CD8-positive, alpha-beta memory T cell (primary cell): Measurements from ENCODE around the gene MEI1. TPM values are rescaled to one million over a fixed set of nuclear protein-coding genes. Genes with fewer than 3 reads are reported as not detected.

Experiments
- CTCF ChIA-PET: fragments of 350-600 bp; sonication (Branson Sonifier 250); formaldehyde crosslinking; loops from one replicate; lab custom pipeline; 2021; ENCODE audit warnings: antibody characterized with exemption; lab: Charles Lee
- POLR2A ChIA-PET: fragments of 350-600 bp; sonication (Branson Sonifier 250); formaldehyde crosslinking; loops from one replicate; lab custom pipeline; 2021; ENCODE audit warnings: antibody characterized with exemption; lab: Charles Lee
- DNase-seq, 5 donors: peaks; one replicate each; pipeline versions ENCODE4 v3.0.0 to v3.0.0-alpha.2; 2020 to 2022; ENCODE audit warnings: mixed read lengths in 1 of 5
- H3K27ac ChIP-seq: one replicate; pipeline ENCODE4 v1.7.0; 2013; ENCODE audit warnings: low read depth, mild to moderate bottlenecking, low read length, moderate library complexity
- H3K27me3 ChIP-seq: 2 replicates; pipeline ENCODE4 v1.7.0; 2013; ENCODE audit warnings: low read length, mild to moderate bottlenecking; ENCODE audit not compliant: insufficient read depth, poor library complexity, severe bottlenecking
- H3K36me3 ChIP-seq: 2 replicates; pipeline ENCODE4 v1.7.0; 2013; ENCODE audit warnings: mild to moderate bottlenecking, low read length, moderate library complexity; ENCODE audit not compliant: insufficient read depth
- H3K4me1 ChIP-seq: 2 replicates; pipeline ENCODE4 v1.7.0; 2013; ENCODE audit warnings: mild to moderate bottlenecking, low read length, moderate library complexity; ENCODE audit not compliant: insufficient read depth
- H3K4me3 ChIP-seq: 2 replicates; pipeline ENCODE4 v1.7.0; 2013; ENCODE audit warnings: mild to moderate bottlenecking, low read length
- H3K9me3 ChIP-seq: 2 replicates; pipeline ENCODE4 v1.7.0; 2013; ENCODE audit warnings: mild to moderate bottlenecking, low read length
- H3K27ac Mint-ChIP-seq, 8 donors: one replicate each; pipeline ENCODE4 v1.8.0; 2020 to 2021; ENCODE audit warnings: mixed read lengths in 8 of 8, mild to moderate bottlenecking in 6 of 8, inconsistent platforms in 3 of 8, moderate library complexity in 3 of 8
- H3K27me3 Mint-ChIP-seq, 2 donors: one replicate each; pipeline ENCODE4 v1.8.0; 2020 to 2021; ENCODE audit warnings: mixed read lengths in 2 of 2, mild to moderate bottlenecking in 1 of 2, moderate library complexity in 1 of 2
- H3K36me3 Mint-ChIP-seq, 3 donors: one replicate each; pipeline ENCODE4 v1.8.0; 2020 to 2021; ENCODE audit warnings: mixed read lengths in 3 of 3, inconsistent platforms in 1 of 3, mild to moderate bottlenecking in 1 of 3
- H3K4me1 Mint-ChIP-seq, 3 donors: one replicate each; pipeline ENCODE4 v1.8.0; 2020 to 2021; ENCODE audit warnings: mixed read lengths in 3 of 3, inconsistent platforms in 1 of 3, mild to moderate bottlenecking in 1 of 3
- H3K4me3 Mint-ChIP-seq, 7 donors: one replicate each; pipeline ENCODE4 v1.8.0; 2020 to 2021; ENCODE audit warnings: mixed read lengths in 7 of 7, mild to moderate bottlenecking in 6 of 7, moderate library complexity in 4 of 7, inconsistent platforms in 2 of 7
- H3K9me3 Mint-ChIP-seq, 5 donors: one replicate each; pipeline ENCODE4 v1.8.0; 2020 to 2022; ENCODE audit warnings: mixed read lengths in 5 of 5, mild to moderate bottlenecking in 3 of 5, moderate library complexity in 2 of 5, inconsistent platforms in 1 of 5
- polyA plus RNA-seq: library from polyadenylated mRNA; unstranded; fragments of 300-500 nt; fragmentation: Illumina TruSeq; gene quantifications from one replicate; pipeline ENCODE4 v1.2.3, GENCODE V29; 2021
- total RNA-seq, 2 experiments: library from RNA; stranded (reverse); gene quantifications; one replicate each; pipeline ENCODE4 v1.2.3, GENCODE V29; 2021

Gene MEI1
- total and polyA plus RNA-seq, 3 experiments from 2014 or later, result 33.9 to 150 (median 36.3) TPM

DNA sequence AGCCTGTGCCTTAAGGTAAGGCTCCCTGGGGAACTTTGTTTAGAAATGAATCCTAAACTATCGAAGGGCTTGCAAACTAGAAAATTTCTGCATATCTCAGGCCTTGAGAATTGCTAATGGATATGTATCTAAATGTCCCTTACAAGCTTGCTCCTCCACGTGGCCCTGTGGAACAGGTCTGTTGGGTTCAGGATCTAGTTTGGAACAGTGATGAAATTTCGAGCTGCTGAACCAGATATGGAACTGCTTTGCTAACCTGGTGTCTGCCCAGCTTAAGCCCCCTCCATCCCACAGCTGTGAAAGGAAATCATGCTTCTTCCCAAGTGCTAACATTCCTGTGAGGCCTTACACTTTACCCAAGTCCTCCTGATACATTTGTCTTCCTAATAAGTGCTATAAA lies 145.2 kb downstream of the MEI1 start:
- Histone ChIP-seq H3K27me3 (no peaks in the 10 kb centered on the region), H3K4me3 (no peak overlapping the region), H3K36me3 (no peaks in the 10 kb centered on the region), H3K9me3 (no peaks in the 10 kb centered on the region), H3K27ac (no peak overlapping the region), H3K4me1 (peaks cover 16% of the 10 kb centered on the region)
- POLR2A ChIA-PET, result no interaction called here
- no peaks in the 10 kb centered on the region for H3K27me3 Mint-ChIP-seq
- H3K9me3 Mint-ChIP-seq, result no peaks in the 10 kb centered on the region
- CTCF ChIA-PET, result interaction anchor here (1.5 kb wide), 1 partner anchor 98 kb away, joined by 3 read pairs; no protein-coding TSS in a partner anchor
- peak overlapping the region in 1 of 8 donors; percentile 29 for H3K27ac Mint-ChIP-seq
- DNase-seq, result no peak
- no peak overlapping the region for H3K4me3 Mint-ChIP-seq
- H3K36me3 Mint-ChIP-seq, result peaks cover 0 to 18% (median 0%) of the 10 kb centered on the region in 3 donors
- peaks cover 49 to 80% (median 77%) of the 10 kb centered on the region in 3 donors for H3K4me1 Mint-ChIP-seq

DNA sequence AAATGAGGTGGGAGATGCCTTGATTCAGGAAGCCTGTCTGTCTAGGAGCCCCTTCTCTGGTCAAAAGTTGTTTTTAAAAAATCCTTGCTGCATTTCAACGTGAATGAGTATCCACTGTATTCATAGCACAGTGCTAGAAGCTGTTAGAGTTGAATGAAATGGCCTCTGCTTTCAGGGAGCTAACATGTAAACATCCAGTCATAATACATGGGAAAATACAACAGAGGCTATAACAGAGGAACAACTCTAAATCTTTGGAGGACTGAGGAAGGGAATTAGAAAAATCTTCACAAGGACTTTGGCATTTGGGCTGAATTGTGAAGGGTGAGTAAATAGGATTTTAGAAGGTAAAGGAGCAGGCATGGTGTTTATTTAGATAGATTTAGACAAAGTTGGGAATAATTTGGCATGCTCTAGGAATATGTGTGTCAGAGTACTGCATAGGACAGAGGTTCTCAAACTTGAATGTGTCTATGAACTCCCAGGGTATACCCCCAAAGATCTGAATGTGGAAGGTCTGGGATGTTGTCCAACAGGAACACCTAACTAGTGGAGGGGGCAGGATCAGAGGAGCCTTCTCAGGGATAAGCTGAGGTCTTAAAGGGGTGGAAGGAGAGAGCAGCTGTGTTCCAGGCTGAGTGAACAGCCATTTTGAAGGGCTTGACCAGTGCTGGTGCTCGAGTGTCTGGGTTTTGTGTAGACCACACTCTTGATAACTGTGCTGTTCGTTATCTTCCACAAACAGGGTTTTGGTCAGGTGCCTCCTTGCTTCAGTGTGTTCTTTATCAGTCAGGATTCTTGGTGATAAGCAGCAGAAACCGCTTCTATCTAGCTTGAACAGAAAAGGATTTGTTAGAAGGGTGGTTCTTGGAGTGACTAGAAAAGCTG lies 146.3 kb downstream of the MEI1 start:
- ChIA-PET CTCF (interaction anchor here (1.1 to 2.3 kb wide), 2 partner anchors 12 to 148 kb away, joined by 4 to 9 read pairs; no protein-coding TSS in a partner anchor), POLR2A (interaction anchor here (0.7 kb wide), 1 partner anchor 13 kb away, joined by 3 read pairs; the partner anchor contains the start of gene SREBF2)
- no peaks in the 10 kb centered on the region for H3K9me3 Mint-ChIP-seq
- peaks cover 44 to 75% (median 70%) of the 10 kb centered on the region in 3 donors for H3K4me1 Mint-ChIP-seq
- Histone ChIP-seq H3K36me3 (no peaks in the 10 kb centered on the region), H3K9me3 (no peaks in the 10 kb centered on the region), H3K27ac (no peak overlapping the region), H3K27me3 (no peaks in the 10 kb centered on the region), H3K4me1 (peaks cover 16% of the 10 kb centered on the region), H3K4me3 (no peak overlapping the region)
- H3K36me3 Mint-ChIP-seq, result peaks cover 0 to 13% (median 0%) of the 10 kb centered on the region in 3 donors
- peak overlapping the region in 5 of 8 donors; percentile 1 to 69 (median 42) for H3K27ac Mint-ChIP-seq
- no peaks in the 10 kb centered on the region for H3K27me3 Mint-ChIP-seq
- no peak overlapping the region for H3K4me3 Mint-ChIP-seq
- DNase-seq, result no peak

GRCh38 chr22:41846268-41846987 lies 147.1 kb downstream of the MEI1 start:
- Histone ChIP-seq H3K4me1 (peaks cover 16% of the 10 kb centered on the region), H3K9me3 (no peaks in the 10 kb centered on the region), H3K27me3 (no peaks in the 10 kb centered on the region), H3K27ac (no peak overlapping the region), H3K4me3 (no peak overlapping the region), H3K36me3 (no peaks in the 10 kb centered on the region)
- Mint-ChIP-seq H3K27ac (peak overlapping the region in 4 of 8 donors; percentile 15 to 69 (median 40)), H3K4me1 (peaks cover 38 to 67% (median 62%) of the 10 kb centered on the region in 3 donors), H3K36me3 (peaks cover 0 to 11% (median 0%) of the 10 kb centered on the region in 3 donors), H3K4me3 (peak overlapping the region in 1 of 7 donors; percentile 46), H3K9me3 (no peaks in the 10 kb centered on the region), H3K27me3 (no peaks in the 10 kb centered on the region)
- POLR2A ChIA-PET, result interaction anchor here (0.7 kb wide), 1 partner anchor 14 kb away, joined by 3 read pairs; the partner anchor contains the start of gene SREBF2
- no peak for DNase-seq
- CTCF ChIA-PET, result interaction anchor here (1.1 to 2.3 kb wide), 2 partner anchors 11 to 149 kb away, joined by 4 to 9 read pairs; no protein-coding TSS in a partner anchor

DNA sequence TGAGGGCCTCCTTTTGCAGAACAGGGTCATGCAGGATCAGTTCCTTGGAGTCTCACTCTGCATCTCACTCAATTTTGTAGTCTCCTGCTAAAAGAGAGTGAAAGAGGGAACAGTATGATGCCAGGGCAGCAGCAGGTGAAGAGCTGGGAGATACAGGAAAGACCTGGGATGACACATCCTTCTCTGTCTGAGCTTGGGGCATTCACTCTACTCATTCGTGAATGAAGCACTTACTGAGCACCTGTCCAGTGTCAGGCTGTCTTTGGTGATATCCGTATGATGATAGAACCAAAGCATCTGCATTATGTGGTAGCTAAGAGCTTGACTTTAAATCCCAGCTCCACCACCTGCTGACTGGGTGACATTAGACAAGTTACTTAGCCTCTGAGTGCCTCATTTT lies 148.0 kb downstream of the MEI1 start:
- no peak overlapping the region for H3K4me3 ChIP-seq
- no peaks in the 10 kb centered on the region for H3K27me3 ChIP-seq
- H3K9me3 ChIP-seq, result no peaks in the 10 kb centered on the region
- ChIA-PET CTCF (interaction anchor here (1.3 to 2.3 kb wide), 2 partner anchors 10 to 93 kb away, joined by 5 to 9 read pairs; no protein-coding TSS in a partner anchor), POLR2A (no interaction called here)
- no peaks in the 10 kb centered on the region for H3K36me3 ChIP-seq
- no peak overlapping the region for H3K27ac ChIP-seq
- Mint-ChIP-seq H3K9me3 (no peaks in the 10 kb centered on the region), H3K4me1 (peaks cover 37 to 61% (median 59%) of the 10 kb centered on the region in 3 donors), H3K36me3 (peaks cover 0 to 8% (median 0%) of the 10 kb centered on the region in 3 donors), H3K27ac (peak overlapping the region in 5 of 8 donors; percentile 15 to 93 (median 48)), H3K27me3 (no peaks in the 10 kb centered on the region), H3K4me3 (no peak overlapping the region)
- DNase-seq, result no peak
- peaks cover 16% of the 10 kb centered on the region for H3K4me1 ChIP-seq

DNA sequence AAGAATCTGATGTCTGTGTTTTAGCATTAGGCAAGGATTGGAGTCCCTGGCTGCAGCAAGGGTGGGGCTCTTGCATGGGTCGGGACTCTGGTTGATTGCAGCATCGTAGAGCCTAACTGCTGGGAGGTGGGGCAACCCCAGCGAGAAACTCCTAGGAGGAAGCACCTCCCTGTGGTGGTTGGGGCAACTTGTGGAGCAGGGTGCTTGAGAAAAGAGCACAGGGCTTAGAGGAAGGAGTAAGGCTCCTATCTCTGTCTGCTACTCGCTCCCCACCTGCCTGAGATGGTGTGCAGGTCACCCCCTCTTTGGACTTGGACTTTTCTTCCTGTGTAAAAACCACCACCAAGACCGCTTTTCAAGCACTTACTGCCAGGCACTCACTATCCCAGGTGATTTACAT lies 149.2 kb downstream of the MEI1 start:
- no peaks in the 10 kb centered on the region for H3K36me3 ChIP-seq
- ChIA-PET POLR2A (no interaction called here), CTCF (no interaction called here)
- H3K4me3 ChIP-seq, result no peak overlapping the region
- H3K27me3 Mint-ChIP-seq, result no peaks in the 10 kb centered on the region
- H3K27ac Mint-ChIP-seq, result peak overlapping the region in 2 of 8 donors; percentile 58 to 79
- peaks cover 34 to 57% (median 56%) of the 10 kb centered on the region in 3 donors for H3K4me1 Mint-ChIP-seq
- H3K36me3 Mint-ChIP-seq, result peaks cover 0 to 6% (median 0%) of the 10 kb centered on the region in 3 donors
- H3K9me3 ChIP-seq, result no peaks in the 10 kb centered on the region
- no peak overlapping the region for H3K27ac ChIP-seq
- peaks cover 16% of the 10 kb centered on the region for H3K4me1 ChIP-seq
- no peak for DNase-seq
- no peaks in the 10 kb centered on the region for H3K27me3 ChIP-seq
- peak overlapping the region in 1 of 7 donors; percentile 40 for H3K4me3 Mint-ChIP-seq
- H3K9me3 Mint-ChIP-seq, result no peaks in the 10 kb centered on the region

Other genes starting within 250 kb of the MEI1 start
- gene PHF5A, start 230.8 kb upstream of the MEI1 start, total RNA-seq, result 100 to 1,000 TPM; 120 to 125 TPM
- gene PHF5A, start 230.8 kb upstream of the MEI1 start, polyA plus RNA-seq, result 24.9 TPM
- 100 to 1,000 TPM; 112 to 114 TPM for gene ACO2, start 230.4 kb upstream of the MEI1 start, total RNA-seq
- gene ACO2, start 230.4 kb upstream of the MEI1 start, polyA plus RNA-seq, result 92.5 TPM
- 10 to 100 TPM; 69.9 to 78.7 TPM for gene POLR3H, start 155.0 kb upstream of the MEI1 start, total RNA-seq
- gene POLR3H, start 155.0 kb upstream of the MEI1 start, polyA plus RNA-seq, result 22.6 TPM
- gene CSDC2, start 138.5 kb upstream of the MEI1 start, total RNA-seq, result not detected
- gene CSDC2, start 138.5 kb upstream of the MEI1 start, polyA plus RNA-seq, result not detected
- gene PMM1, start 109.7 kb upstream of the MEI1 start, total RNA-seq, result 10 to 100 TPM; 27.5 to 33.2 TPM
- gene PMM1, start 109.7 kb upstream of the MEI1 start, polyA plus RNA-seq, result 33.3 TPM
- 10 to 100 TPM; 84.2 to 86.9 TPM for gene DESI1, start 78.5 kb upstream of the MEI1 start, total RNA-seq
- 12.5 TPM for gene DESI1, start 78.5 kb upstream of the MEI1 start, polyA plus RNA-seq
- 100 to 1,000 TPM; 447 to 453 TPM for gene XRCC6, start 78.2 kb upstream of the MEI1 start, total RNA-seq
- gene XRCC6, start 78.2 kb upstream of the MEI1 start, polyA plus RNA-seq, result 456 TPM
- gene SNU13, start 10.6 kb upstream of the MEI1 start, total RNA-seq, result 100 to 1,000 TPM; 315 to 324 TPM
- 270 TPM for gene SNU13, start 10.6 kb upstream of the MEI1 start, polyA plus RNA-seq
- gene CCDC134, start 101.2 kb downstream of the MEI1 start, total RNA-seq, result 10 to 100 TPM; 17.9 to 19.9 TPM
- 5.5 TPM for gene CCDC134, start 101.2 kb downstream of the MEI1 start, polyA plus RNA-seq
- gene SREBF2, start 133.6 kb downstream of the MEI1 start, total RNA-seq, result 10 to 100 TPM; 85.1 to 87.1 TPM
- 24.5 TPM for gene SREBF2, start 133.6 kb downstream of the MEI1 start, polyA plus RNA-seq
- gene SHISA8, start 215.6 kb downstream of the MEI1 start, total RNA-seq, result 1 to 10 TPM; 1.3 to 1.4 TPM
- gene SHISA8, start 215.6 kb downstream of the MEI1 start, polyA plus RNA-seq, result not detected
- gene TNFRSF13C, start 227.3 kb downstream of the MEI1 start, total RNA-seq, result 1 to 10 TPM; 5.4 to 5.9 TPM
- 2.0 TPM for gene TNFRSF13C, start 227.3 kb downstream of the MEI1 start, polyA plus RNA-seq
- gene CENPM, start 247.6 kb downstream of the MEI1 start, total RNA-seq, result 10 to 100 TPM; 73.2 to 77.5 TPM
- gene CENPM, start 247.6 kb downstream of the MEI1 start, polyA plus RNA-seq, result 19.2 TPM